ENCODE results near the gene THRAP3. TPM values are rescaled to one million over a fixed set of nuclear protein-coding genes. Genes with fewer than 3 reads are reported as not detected.

THRAP3 gene
- total RNA-seq, 1 experiment from 2014 or later = 160 TPM

DNA sequence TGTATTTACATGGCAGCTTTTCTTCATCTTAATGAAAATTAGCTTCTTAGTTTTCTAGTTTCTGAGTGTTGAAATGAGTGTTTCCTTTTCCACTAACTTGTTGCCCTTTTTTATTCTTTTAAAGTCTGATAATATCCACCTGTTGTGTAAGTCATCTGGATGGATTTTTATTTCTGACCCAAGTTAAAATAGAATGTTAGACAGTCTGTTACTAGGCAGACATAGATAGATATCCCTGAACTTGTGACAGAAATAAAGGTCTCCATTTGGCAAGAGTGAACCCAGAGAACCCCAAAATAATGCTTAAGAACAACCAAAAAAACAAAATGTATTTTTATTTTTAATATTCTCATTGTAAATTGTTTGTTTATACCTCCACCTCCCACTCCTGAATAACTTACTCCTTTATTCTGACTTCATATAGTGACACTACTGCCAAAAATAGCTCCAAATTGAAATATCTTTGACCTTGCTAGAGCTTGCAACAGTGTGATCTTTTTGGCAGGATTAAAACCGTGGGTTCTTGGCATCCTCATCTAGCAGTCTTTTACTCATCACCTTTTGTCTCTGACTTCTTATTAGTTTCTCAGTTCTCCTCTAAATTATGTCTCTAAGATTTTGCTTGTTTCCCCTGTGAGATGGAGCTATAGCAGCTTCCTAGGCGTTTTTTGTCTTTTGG is 55.0 kb downstream of the THRAP3 start:
- ChIA-PET CTCF (interaction anchor here (1.0 to 1.2 kb wide), 3 partner anchors 91 to 130 kb away, joined by 3 to 5 read pairs (median 4); partner anchors contain the start of gene TRAPPC3), POLR2A (no interaction called here)
- ATAC-seq (no peak), DNase-seq (ENCODE audit: low spot score) (no peak)
- Mint-ChIP-seq H3K4me3 (no peak overlapping the region), H3K27me3 (ENCODE audit: low read depth) (no peaks in the 10 kb centered on the region), H3K27ac (no peak overlapping the region), H3K9me3 (no peaks in the 10 kb centered on the region), H3K36me3 (peaks cover 19% of the 10 kb centered on the region), H3K4me1 (no peaks in the 10 kb centered on the region)
- no peak for TF ChIP-seq ZNF396 (CRISPR knock-in tag; IDR thresholded peaks at IDR 0.05; ENCODE audit: borderline replicate concordance)
- TF ChIP-seq ZNF232 (CRISPR knock-in tag; IDR thresholded peaks at IDR 0.05) = no peak
- TF ChIP-seq CREB1 (CRISPR knock-in tag; IDR thresholded peaks at IDR 0.05) = no peak
- no peak for TF ChIP-seq JAZF1 (CRISPR knock-in tag; IDR thresholded peaks at IDR 0.05)
- TF ChIP-seq, protein P1, sequence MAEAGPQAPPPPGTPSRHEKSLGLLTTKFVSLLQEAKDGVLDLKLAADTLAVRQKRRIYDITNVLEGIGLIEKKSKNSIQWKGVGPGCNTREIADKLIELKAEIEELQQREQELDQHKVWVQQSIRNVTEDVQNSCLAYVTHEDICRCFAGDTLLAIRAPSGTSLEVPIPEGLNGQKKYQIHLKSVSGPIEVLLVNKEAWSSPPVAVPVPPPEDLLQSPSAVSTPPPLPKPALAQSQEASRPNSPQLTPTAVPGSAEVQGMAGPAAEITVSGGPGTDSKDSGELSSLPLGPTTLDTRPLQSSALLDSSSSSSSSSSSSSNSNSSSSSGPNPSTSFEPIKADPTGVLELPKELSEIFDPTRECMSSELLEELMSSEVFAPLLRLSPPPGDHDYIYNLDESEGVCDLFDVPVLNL (CRISPR knock-in tag; IDR thresholded peaks at IDR 0.05; ENCODE audit: borderline replicate concordance, low read depth) = no peak
- TF ChIP-seq MYBL2 (CRISPR knock-in tag; IDR thresholded peaks at IDR 0.05) = no peak
- TF ChIP-seq NFATC4 (CRISPR knock-in tag; IDR thresholded peaks at IDR 0.05) = no peak
- no peak for TF ChIP-seq PRRX2 (CRISPR knock-in tag; IDR thresholded peaks at IDR 0.05)
- TF ChIP-seq, protein P2, sequence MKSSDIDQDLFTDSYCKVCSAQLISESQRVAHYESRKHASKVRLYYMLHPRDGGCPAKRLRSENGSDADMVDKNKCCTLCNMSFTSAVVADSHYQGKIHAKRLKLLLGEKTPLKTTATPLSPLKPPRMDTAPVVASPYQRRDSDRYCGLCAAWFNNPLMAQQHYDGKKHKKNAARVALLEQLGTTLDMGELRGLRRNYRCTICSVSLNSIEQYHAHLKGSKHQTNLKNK (CRISPR knock-in tag; IDR thresholded peaks at IDR 0.05) = no peak
- TF ChIP-seq NFE2L1 (CRISPR knock-in tag; IDR thresholded peaks at IDR 0.05) = no peak
- TF ChIP-seq, protein P3, sequence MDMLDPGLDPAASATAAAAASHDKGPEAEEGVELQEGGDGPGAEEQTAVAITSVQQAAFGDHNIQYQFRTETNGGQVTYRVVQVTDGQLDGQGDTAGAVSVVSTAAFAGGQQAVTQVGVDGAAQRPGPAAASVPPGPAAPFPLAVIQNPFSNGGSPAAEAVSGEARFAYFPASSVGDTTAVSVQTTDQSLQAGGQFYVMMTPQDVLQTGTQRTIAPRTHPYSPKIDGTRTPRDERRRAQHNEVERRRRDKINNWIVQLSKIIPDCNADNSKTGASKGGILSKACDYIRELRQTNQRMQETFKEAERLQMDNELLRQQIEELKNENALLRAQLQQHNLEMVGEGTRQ (CRISPR knock-in tag; IDR thresholded peaks at IDR 0.05) = no peak
- no peak for TF ChIP-seq SOX15 (CRISPR knock-in tag; IDR thresholded peaks at IDR 0.05)
- no peak for TF ChIP-seq FOXP1 (CRISPR knock-in tag; IDR thresholded peaks at IDR 0.05; ENCODE audit: borderline replicate concordance)
- TF ChIP-seq SMAD4 (CRISPR knock-in tag; IDR thresholded peaks at IDR 0.05) = no peak
- TF ChIP-seq, protein P4, sequence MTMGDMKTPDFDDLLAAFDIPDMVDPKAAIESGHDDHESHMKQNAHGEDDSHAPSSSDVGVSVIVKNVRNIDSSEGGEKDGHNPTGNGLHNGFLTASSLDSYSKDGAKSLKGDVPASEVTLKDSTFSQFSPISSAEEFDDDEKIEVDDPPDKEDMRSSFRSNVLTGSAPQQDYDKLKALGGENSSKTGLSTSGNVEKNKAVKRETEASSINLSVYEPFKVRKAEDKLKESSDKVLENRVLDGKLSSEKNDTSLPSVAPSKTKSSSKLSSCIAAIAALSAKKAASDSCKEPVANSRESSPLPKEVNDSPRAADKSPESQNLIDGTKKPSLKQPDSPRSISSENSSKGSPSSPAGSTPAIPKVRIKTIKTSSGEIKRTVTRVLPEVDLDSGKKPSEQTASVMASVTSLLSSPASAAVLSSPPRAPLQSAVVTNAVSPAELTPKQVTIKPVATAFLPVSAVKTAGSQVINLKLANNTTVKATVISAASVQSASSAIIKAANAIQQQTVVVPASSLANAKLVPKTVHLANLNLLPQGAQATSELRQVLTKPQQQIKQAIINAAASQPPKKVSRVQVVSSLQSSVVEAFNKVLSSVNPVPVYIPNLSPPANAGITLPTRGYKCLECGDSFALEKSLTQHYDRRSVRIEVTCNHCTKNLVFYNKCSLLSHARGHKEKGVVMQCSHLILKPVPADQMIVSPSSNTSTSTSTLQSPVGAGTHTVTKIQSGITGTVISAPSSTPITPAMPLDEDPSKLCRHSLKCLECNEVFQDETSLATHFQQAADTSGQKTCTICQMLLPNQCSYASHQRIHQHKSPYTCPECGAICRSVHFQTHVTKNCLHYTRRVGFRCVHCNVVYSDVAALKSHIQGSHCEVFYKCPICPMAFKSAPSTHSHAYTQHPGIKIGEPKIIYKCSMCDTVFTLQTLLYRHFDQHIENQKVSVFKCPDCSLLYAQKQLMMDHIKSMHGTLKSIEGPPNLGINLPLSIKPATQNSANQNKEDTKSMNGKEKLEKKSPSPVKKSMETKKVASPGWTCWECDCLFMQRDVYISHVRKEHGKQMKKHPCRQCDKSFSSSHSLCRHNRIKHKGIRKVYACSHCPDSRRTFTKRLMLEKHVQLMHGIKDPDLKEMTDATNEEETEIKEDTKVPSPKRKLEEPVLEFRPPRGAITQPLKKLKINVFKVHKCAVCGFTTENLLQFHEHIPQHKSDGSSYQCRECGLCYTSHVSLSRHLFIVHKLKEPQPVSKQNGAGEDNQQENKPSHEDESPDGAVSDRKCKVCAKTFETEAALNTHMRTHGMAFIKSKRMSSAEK (CRISPR knock-in tag; IDR thresholded peaks at IDR 0.05; ENCODE audit: borderline replicate concordance) = no peak
- no peak for TF ChIP-seq GRHL2 (CRISPR knock-in tag; IDR thresholded peaks at IDR 0.05; ENCODE audit: insufficient replicate concordance, severe bottlenecking)

DNA sequence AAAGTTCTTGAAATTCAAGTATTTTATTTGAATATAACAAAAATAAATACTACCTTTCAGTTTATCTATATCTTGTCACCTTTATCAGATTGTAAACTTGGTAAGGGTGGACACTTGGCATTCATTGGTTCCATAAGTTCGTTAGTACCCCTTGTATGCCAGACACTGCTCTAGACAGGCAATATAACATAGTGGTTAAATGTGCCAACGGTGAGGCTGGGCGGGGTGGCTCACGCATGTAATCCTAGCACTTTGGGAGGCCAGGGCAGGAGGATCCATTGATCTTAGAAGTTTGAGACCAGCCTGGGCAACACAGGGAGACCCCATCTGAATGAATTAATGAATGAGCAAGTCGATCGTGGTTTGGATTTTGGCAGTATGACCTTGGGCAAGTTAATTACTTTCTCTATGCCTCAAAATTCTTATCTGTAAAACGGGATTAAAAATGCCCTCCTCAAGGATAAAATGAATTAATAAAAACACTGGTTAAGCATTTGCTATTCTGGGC is 55.6 kb downstream of the THRAP3 start:
- ATAC-seq = no peak
- TF ChIP-seq TCF7 (CRISPR knock-in tag; IDR thresholded peaks at IDR 0.05; ENCODE audit: low read depth) (no peak), ZNF121 (CRISPR knock-in tag; IDR thresholded peaks at IDR 0.05) (peak; percentile 52; the same call in 1 of the 2 replicates), ELF4 (CRISPR knock-in tag; IDR thresholded peaks at IDR 0.05; ENCODE audit: low read depth) (no peak)
- Mint-ChIP-seq H3K27ac (peak overlapping the region; percentile 57; the same call in 1 of the 2 replicates), H3K4me3 (no peak overlapping the region), H3K36me3 (peaks cover 19% of the 10 kb centered on the region), H3K27me3 (ENCODE audit: low read depth) (no peaks in the 10 kb centered on the region), H3K4me1 (no peaks in the 10 kb centered on the region), H3K9me3 (no peaks in the 10 kb centered on the region)
- ChIA-PET CTCF (interaction anchor here (1.0 kb wide), 1 partner anchor 130 kb away, joined by 4 read pairs; the partner anchor contains the start of gene TRAPPC3), POLR2A (interaction anchor here (0.6 kb wide), 1 partner anchor 98 kb away, joined by 4 read pairs; no protein-coding TSS in a partner anchor)
- DNase-seq (ENCODE audit: low spot score) = no peak
